Renal pelvis (tissue), 4 donors: ENCODE data around the gene HERC6. TPM values are rescaled to one million over a fixed set of nuclear protein-coding genes. Genes with fewer than 3 reads are reported as not detected.
"Not testable (repeated sequence)": the region's sequence is repeated elsewhere in the genome, so short reads cannot be mapped to it uniquely, and the experiment has no call there.

Experiments used
- DNase-seq: peaks from one replicate; pipeline ENCODE4 v3.0.0-alpha.2; 2013
- polyA plus RNA-seq, 3 donors: library from polyadenylated mRNA; unstranded; fragments of 120-200 nt; gene quantifications; one replicate each; pipeline ENCODE4 v1.2.1, GENCODE V29; 2013; ENCODE audit not compliant: insufficient read length in 3 of 3

HERC6 gene
- polyA plus RNA-seq, 3 donors, result 7.3 to 11.0 (median 8.8) TPM

GRCh38 chr4:88445252-88445651 lies 66.6 kb downstream of the HERC6 start:
- DNase-seq, result no peak

GRCh38 chr4:88446124-88446523 lies 67.5 kb downstream of the HERC6 start:
- no peak for DNase-seq

- DNase-seq, result no peak
These were observed 68.9 kb downstream of the HERC6 start for GRCh38 chr4:88447371-88448095.

- not testable (repeated sequence) for DNase-seq
These were observed 69.6 kb downstream of the HERC6 start for GRCh38 chr4:88448211-88448765.

- DNase-seq, result no peak
These were observed 70.2 kb downstream of the HERC6 start for GRCh38 chr4:88448889-88449288.

GRCh38 chr4:88449290-88449689 lies 70.6 kb downstream of the HERC6 start:
- no peak for DNase-seq

GRCh38 chr4:88451205-88451604 lies 72.6 kb downstream of the HERC6 start:
- no peak for DNase-seq

- no peak for DNase-seq
These were observed 74.3 kb downstream of the HERC6 start for GRCh38 chr4:88452912-88453311.

- DNase-seq, result peak; percentile 94
These were observed 78.1 kb downstream of the HERC6 start, which contains the start of gene HERC5 for GRCh38 chr4:88456670-88457306. Gene HERC5, plus strand, starts transcription at chr4:88457119. Its CDS starts 151 bp downstream, at chr4:88457270.

- peak; percentile 28 for DNase-seq
These were observed 78.9 kb downstream of the HERC6 start for GRCh38 chr4:88457307-88458103.

- DNase-seq, result no peak
These were observed 79.6 kb downstream of the HERC6 start for GRCh38 chr4:88458104-88458740.

- DNase-seq, result no peak
These were observed 87.1 kb downstream of the HERC6 start for GRCh38 chr4:88465653-88466192.

GRCh38 chr4:88467392-88467791 lies 88.7 kb downstream of the HERC6 start:
- DNase-seq, result no peak

GRCh38 chr4:88477229-88477860 lies 98.7 kb downstream of the HERC6 start:
- no peak for DNase-seq

GRCh38 chr4:88478247-88478646 lies 99.6 kb downstream of the HERC6 start:
- no peak for DNase-seq

GRCh38 chr4:88481537-88481936 lies 102.9 kb downstream of the HERC6 start:
- DNase-seq, result no peak

- DNase-seq, result no peak
These were observed 110.6 kb downstream of the HERC6 start for GRCh38 chr4:88489100-88489761.
